Colonic mucosa (tissue), 4 donors: Measurements from ENCODE around the gene TSHZ2. TPM values are rescaled to one million over a fixed set of nuclear protein-coding genes. Genes with fewer than 3 reads are reported as not detected.

ENCODE experiments used
- DNase-seq: peaks from one replicate; pipeline ENCODE4 v3.0.0-alpha.2; 2020
- H3K27ac ChIP-seq: fragments of 200-600 bp; one replicate; pipeline ENCODE4 v1.8.0; 2021
- H3K27me3 ChIP-seq: fragments of 200-600 bp; one replicate; pipeline ENCODE4 v1.8.0; 2021
- H3K36me3 ChIP-seq: fragments of 200-600 bp; one replicate; pipeline ENCODE4 v1.8.0; 2021
- H3K4me1 ChIP-seq: fragments of 200-600 bp; one replicate; pipeline ENCODE4 v1.8.0; 2021; ENCODE audit warnings: mild to moderate bottlenecking
- H3K4me3 ChIP-seq: fragments of 200-600 bp; one replicate; pipeline ENCODE4 v1.8.0; 2021
- H3K9ac ChIP-seq, 2 donors: one replicate each; pipeline ENCODE4 v1.7.0; 2013; ENCODE audit warnings: control low read depth in 2 of 2, low read depth in 2 of 2, low read length in 2 of 2
- H3K9me3 ChIP-seq: fragments of 200-600 bp; one replicate; pipeline ENCODE4 v1.8.0; 2021
- intact Hi-C: fragments of 100-400 bp; cut with DNase I; formaldehyde crosslinking; loops from one replicate; pipeline ENCODE4 v1.14.1; 2022
- total RNA-seq, 2 donors: library from RNA; stranded (reverse); fragmentation: NEBNext Ultra II Directional in 1 of 2; extraction: Animal tissue kit (Norgen Biotek cat#: 25700) in 1 of 2; gene quantifications; one replicate each; pipeline ENCODE4 v1.2.1, GENCODE V29; 2021
- TF ChIP-seq, protein P1 (sequence below): fragments of 200-600 bp; IDR thresholded peaks from one replicate; pipeline ENCODE4 v1.8.0; 2022; ENCODE audit warnings: antibody characterized with exemption, mild to moderate bottlenecking
- donor health status: healthy.
- donor health status: DM: no; HTN: no; CAD: no.
- donor health status: DM: no; HTN: no; CAD: no.

The TSHZ2 gene
- total RNA-seq, 2 donors from 2014 or later = 2.1 to 3.1 TPM

DNA sequence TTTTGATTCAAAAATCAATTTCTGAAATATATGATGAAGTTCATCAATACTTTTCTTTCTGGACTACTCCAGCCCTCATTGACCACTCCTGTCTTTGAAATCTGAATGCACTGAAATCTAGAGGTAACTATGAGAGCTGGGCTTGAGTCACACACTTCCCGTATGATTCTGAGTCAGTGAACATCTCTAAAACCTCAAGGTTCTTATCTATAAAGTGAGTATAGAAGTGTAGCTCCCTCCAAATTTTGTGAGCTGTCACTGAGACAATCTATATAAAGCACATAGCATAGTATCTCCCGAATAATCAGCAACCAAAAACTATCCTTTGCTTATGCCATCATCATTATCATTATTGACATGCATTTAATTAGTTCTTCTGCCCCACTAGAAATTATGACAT, 182.4 kb downstream of the TSHZ2 start:
- intact Hi-C loops = no loop called here
- Histone ChIP-seq H3K4me3 (no peak overlapping the region), H3K9me3 (no peaks in the 10 kb centered on the region), H3K36me3 (no peaks in the 10 kb centered on the region), H3K4me1 (no peaks in the 10 kb centered on the region), H3K27ac (no peak overlapping the region), H3K9ac (no peak overlapping the region), H3K27me3 (no peaks in the 10 kb centered on the region)
- no peak for DNase-seq
- TF ChIP-seq, protein P1, sequence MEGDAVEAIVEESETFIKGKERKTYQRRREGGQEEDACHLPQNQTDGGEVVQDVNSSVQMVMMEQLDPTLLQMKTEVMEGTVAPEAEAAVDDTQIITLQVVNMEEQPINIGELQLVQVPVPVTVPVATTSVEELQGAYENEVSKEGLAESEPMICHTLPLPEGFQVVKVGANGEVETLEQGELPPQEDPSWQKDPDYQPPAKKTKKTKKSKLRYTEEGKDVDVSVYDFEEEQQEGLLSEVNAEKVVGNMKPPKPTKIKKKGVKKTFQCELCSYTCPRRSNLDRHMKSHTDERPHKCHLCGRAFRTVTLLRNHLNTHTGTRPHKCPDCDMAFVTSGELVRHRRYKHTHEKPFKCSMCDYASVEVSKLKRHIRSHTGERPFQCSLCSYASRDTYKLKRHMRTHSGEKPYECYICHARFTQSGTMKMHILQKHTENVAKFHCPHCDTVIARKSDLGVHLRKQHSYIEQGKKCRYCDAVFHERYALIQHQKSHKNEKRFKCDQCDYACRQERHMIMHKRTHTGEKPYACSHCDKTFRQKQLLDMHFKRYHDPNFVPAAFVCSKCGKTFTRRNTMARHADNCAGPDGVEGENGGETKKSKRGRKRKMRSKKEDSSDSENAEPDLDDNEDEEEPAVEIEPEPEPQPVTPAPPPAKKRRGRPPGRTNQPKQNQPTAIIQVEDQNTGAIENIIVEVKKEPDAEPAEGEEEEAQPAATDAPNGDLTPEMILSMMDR = no peak

DNA sequence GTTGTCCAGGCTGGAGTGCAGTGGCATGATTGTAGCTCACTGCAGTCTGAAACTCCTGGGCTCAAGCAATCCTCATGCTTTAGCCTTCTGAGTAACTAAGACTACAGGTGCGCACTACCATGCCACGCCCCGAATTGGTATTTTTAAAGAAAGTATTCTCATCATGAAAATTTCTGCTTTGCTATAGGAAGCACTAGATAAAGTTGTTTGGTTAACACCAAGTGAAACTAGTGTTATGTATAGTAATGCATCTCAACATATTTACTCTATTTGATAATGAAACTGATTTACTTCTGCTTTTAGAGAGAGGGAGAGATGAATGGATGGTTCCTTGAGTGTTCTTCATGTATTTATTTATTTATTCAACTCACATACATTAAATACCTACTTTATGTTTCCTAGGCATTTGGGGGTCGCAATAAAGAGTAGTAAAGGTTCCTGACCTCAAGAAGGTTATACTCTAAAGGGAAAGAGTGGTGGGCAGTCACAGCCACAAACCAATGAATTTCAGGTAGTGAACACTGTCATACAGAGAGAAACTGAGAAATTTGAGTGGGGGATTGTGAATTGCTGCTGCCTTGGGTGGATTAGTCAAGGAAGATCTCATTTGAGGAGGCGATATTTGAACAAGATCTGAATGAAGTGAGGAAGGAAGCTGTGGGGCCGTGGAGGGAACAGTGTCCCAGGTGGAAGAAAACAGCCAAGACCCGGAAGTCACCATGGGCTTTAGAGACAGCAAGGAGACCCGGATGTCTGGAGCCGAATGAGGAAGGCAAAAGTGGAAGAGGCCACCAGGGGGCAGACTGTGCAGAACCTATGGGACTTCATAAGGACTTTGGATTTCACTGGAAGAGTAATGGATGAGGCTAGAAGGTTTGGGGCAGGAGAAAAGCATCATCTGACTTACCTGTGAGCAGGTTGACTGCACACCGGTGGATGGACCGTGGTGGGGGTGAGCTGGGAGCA, 185.6 kb downstream of the TSHZ2 start:
- DNase-seq = peak; percentile 67
- no peaks in the 10 kb centered on the region for H3K27me3 ChIP-seq
- no peak overlapping the region for H3K27ac ChIP-seq
- intact Hi-C loops = loop anchor here (2.0 kb wide), 1 partner anchor 391 kb away; no protein-coding TSS in a partner anchor
- TF ChIP-seq, protein P1 = peak; percentile 35
- no peak overlapping the region for H3K9ac ChIP-seq
- no peaks in the 10 kb centered on the region for H3K36me3 ChIP-seq
- no peaks in the 10 kb centered on the region for H3K4me1 ChIP-seq
- H3K4me3 ChIP-seq = no peak overlapping the region
- no peaks in the 10 kb centered on the region for H3K9me3 ChIP-seq

DNA sequence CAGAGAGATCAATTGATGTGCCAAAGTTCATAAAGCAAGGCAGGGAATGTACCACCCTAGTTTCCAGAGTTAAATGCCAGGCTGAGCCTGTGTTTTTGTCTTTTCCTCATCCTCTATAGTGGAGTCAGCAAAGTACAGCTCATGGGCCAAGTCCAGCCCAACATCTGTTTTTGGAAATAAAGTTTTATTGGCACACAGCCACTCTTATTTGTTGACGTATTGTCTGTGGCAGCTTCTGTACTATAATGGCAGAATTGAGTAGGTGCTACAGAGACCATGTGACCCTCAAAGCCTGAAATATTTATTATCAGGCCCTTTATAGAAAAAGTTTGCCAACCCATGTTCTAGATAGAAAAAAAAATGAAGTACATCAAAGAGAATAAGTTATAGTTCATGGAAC, 187.0 kb downstream of the TSHZ2 start:
- Histone ChIP-seq H3K4me3 (no peak overlapping the region), H3K9me3 (no peaks in the 10 kb centered on the region), H3K4me1 (no peaks in the 10 kb centered on the region), H3K27me3 (no peaks in the 10 kb centered on the region), H3K36me3 (no peaks in the 10 kb centered on the region), H3K9ac (no peak overlapping the region), H3K27ac (no peak overlapping the region)
- TF ChIP-seq, protein P1 = no peak
- DNase-seq = no peak
- intact Hi-C loops = loop anchor here (2.0 kb wide), 1 partner anchor 390 kb away; no protein-coding TSS in a partner anchor

DNA sequence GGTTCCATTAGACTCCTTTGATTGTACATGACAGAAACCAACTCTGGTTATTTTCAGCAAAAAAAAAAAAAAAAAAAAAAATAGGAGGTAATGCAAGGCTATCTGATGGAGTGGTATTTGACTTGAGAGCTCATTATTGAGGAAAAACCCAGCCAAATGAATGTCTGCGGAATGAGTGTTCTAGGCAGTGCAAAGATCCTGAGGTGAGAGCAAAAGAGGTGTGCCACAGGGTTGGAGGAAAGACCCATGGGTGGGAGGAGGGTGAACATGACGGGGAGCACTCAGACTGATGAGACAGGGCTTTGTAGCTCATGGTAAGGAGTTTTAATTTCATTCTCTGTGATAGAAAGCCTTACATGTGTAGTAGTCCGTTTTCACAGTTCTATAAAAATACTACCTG, 188.9 kb downstream of the TSHZ2 start:
- no peak overlapping the region for H3K27ac ChIP-seq
- intact Hi-C loops = no loop called here
- TF ChIP-seq, protein P1 = no peak
- no peaks in the 10 kb centered on the region for H3K9me3 ChIP-seq
- H3K4me1 ChIP-seq = no peaks in the 10 kb centered on the region
- H3K9ac ChIP-seq = no peak overlapping the region
- H3K27me3 ChIP-seq = no peaks in the 10 kb centered on the region
- no peak for DNase-seq
- H3K4me3 ChIP-seq = no peak overlapping the region
- H3K36me3 ChIP-seq = no peaks in the 10 kb centered on the region

DNA sequence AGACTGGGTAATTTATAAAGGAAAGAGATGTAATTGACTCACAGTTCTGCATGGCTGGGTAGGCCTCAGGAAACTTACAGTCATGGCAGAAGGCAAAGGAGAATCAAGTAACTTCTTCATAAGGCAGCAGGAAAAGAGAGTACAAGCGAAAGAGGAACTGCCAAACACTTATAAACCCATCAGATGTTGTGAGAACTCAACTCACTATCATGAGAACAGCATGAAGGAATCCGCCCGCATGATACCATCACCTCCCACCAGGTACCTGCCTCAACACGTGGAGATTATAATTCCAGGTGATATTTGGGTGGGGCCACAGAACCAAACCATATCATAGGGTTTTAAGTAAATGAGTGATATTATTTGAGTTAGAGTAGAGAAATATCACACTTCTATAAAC, 189.3 kb downstream of the TSHZ2 start:
- intact Hi-C loops = no loop called here

More for the DNA sequence above, 189.3 kb downstream of the TSHZ2 start:
- H3K9ac ChIP-seq = no peak overlapping the region
- no peaks in the 10 kb centered on the region for H3K9me3 ChIP-seq
- no peak for DNase-seq
- H3K4me3 ChIP-seq = no peak overlapping the region
- H3K27ac ChIP-seq = no peak overlapping the region
- TF ChIP-seq, protein P1 = no peak
- no peaks in the 10 kb centered on the region for H3K27me3 ChIP-seq
- H3K4me1 ChIP-seq = no peaks in the 10 kb centered on the region
- H3K36me3 ChIP-seq = no peaks in the 10 kb centered on the region
